Left kidney (tissue), 2 donors: ENCODE data around the gene AOAH. TPM values are rescaled to one million over a fixed set of nuclear protein-coding genes. Genes with fewer than 3 reads are reported as not detected.

ENCODE experiments used
- DNase-seq: peaks from one replicate; pipeline ENCODE4 v3.0.0-alpha.2; 2013
- polyA plus RNA-seq: library from polyadenylated mRNA; unstranded; fragments of 120-200 nt; gene quantifications from one replicate; pipeline ENCODE4 v1.2.1, GENCODE V29; 2013; ENCODE audit not compliant: insufficient read length

The AOAH gene
- polyA plus RNA-seq, 1 donor, result 1.7 TPM

- no peak for DNase-seq
Observed at GRCh38 chr7:36691983-36692382, 32.3 kb downstream of the AOAH start.

GRCh38 chr7:36690514-36691187 is 33.6 kb downstream of the AOAH start:
- no peak for DNase-seq

- no peak for DNase-seq
Observed at GRCh38 chr7:36690041-36690440, 34.3 kb downstream of the AOAH start.

GRCh38 chr7:36686499-36686898 is 37.8 kb downstream of the AOAH start:
- DNase-seq, result no peak

GRCh38 chr7:36684954-36685353 is 39.3 kb downstream of the AOAH start:
- no peak for DNase-seq

GRCh38 chr7:36683695-36684357 is 40.5 kb downstream of the AOAH start:
- DNase-seq, result no peak

GRCh38 chr7:36683111-36683510 is 41.2 kb downstream of the AOAH start:
- DNase-seq, result no peak

- no peak for DNase-seq
Observed at GRCh38 chr7:36682102-36682501, 42.2 kb downstream of the AOAH start.

GRCh38 chr7:36677769-36678437 is 46.4 kb downstream of the AOAH start:
- no peak for DNase-seq

GRCh38 chr7:36673703-36674102 is 50.6 kb downstream of the AOAH start:
- DNase-seq, result no peak

- no peak for DNase-seq
Observed at GRCh38 chr7:36671432-36671829, 52.9 kb downstream of the AOAH start.

- peak; percentile 70 for DNase-seq
Observed at GRCh38 chr7:36670585-36671431, 53.5 kb downstream of the AOAH start.

GRCh38 chr7:36668750-36669149 is 55.5 kb downstream of the AOAH start:
- no peak for DNase-seq

GRCh38 chr7:36668080-36668479 is 56.2 kb downstream of the AOAH start:
- no peak for DNase-seq

GRCh38 chr7:36667007-36667745 is 57.1 kb downstream of the AOAH start:
- no peak for DNase-seq

GRCh38 chr7:36663481-36663880 is 60.8 kb downstream of the AOAH start:
- no peak for DNase-seq

GRCh38 chr7:36661135-36661840 is 63.0 kb downstream of the AOAH start:
- DNase-seq, result no peak

- DNase-seq, result no peak
Observed at GRCh38 chr7:36659638-36660341, 64.5 kb downstream of the AOAH start.

- DNase-seq, result peak; percentile 24
Observed at GRCh38 chr7:36659172-36659516, 65.2 kb downstream of the AOAH start.

GRCh38 chr7:36658335-36659171 is 65.7 kb downstream of the AOAH start:
- DNase-seq, result no peak
